Pulmonary artery endothelial cell (primary cell): Measurements from ENCODE around the gene PPP1R3F. TPM values are rescaled to one million over a fixed set of nuclear protein-coding genes. Genes with fewer than 3 reads are reported as not detected.

Experiments used
- DNase-seq: peaks from one replicate; pipeline ENCODE4 v3.0.0-alpha.2; 2011; ENCODE audit warnings: low read depth, low spot score
- total RNA-seq: library from RNA; depleted of rRNA; stranded (reverse); fragments of >200 nt; gene quantifications from 2 replicates; pipeline ENCODE4 v1.2.3, GENCODE V29; 2014

The PPP1R3F gene
- total RNA-seq: 1.5 and 3.1 TPM in 2 replicates

- DNase-seq: no peak
These were observed at the start of gene PPP1R3F for GRCh38 chrX:49269767-49270248. Gene PPP1R3F (plus strand): TSS chrX:49269793. CDS start chrX:49269870, 77 bp downstream.

- no peak for DNase-seq
These were observed 49.5 kb upstream of the PPP1R3F start for GRCh38 chrX:49220100-49220499.

GRCh38 chrX:49221868-49222267 is 47.7 kb upstream of the PPP1R3F start:
- no peak for DNase-seq

- no peak for DNase-seq
These were observed 43.7 kb upstream of the PPP1R3F start for GRCh38 chrX:49225858-49226257.

GRCh38 chrX:49226946-49227345 is 42.6 kb upstream of the PPP1R3F start:
- DNase-seq: no peak

- DNase-seq: no peak
These were observed 41.9 kb upstream of the PPP1R3F start for GRCh38 chrX:49227726-49228125.

GRCh38 chrX:49228185-49228584 is 41.4 kb upstream of the PPP1R3F start:
- no peak for DNase-seq

- no peak for DNase-seq
These were observed 38.9 kb upstream of the PPP1R3F start for GRCh38 chrX:49230500-49231232.

- no peak for DNase-seq
These were observed 38.1 kb upstream of the PPP1R3F start for GRCh38 chrX:49231333-49232000.

GRCh38 chrX:49232525-49232924 is 37.1 kb upstream of the PPP1R3F start:
- no peak for DNase-seq

- no peak for DNase-seq
These were observed 36.4 kb upstream of the PPP1R3F start, which contains the start of gene CACNA1F for GRCh38 chrX:49233176-49233575. Gene CACNA1F (minus strand): TSS chrX:49233340. CDS start chrX:49233309, 31 bp downstream.

- no peak for DNase-seq
These were observed 35.6 kb upstream of the PPP1R3F start for GRCh38 chrX:49233887-49234555.

GRCh38 chrX:49237060-49237459 is 32.5 kb upstream of the PPP1R3F start:
- DNase-seq: no peak

- no peak for DNase-seq
These were observed 30.9 kb upstream of the PPP1R3F start for GRCh38 chrX:49238735-49239134.

GRCh38 chrX:49242545-49243066 is 27.0 kb upstream of the PPP1R3F start:
- DNase-seq: no peak

GRCh38 chrX:49243166-49243565 is 26.4 kb upstream of the PPP1R3F start:
- DNase-seq: no peak

GRCh38 chrX:49244207-49244606 is 25.4 kb upstream of the PPP1R3F start:
- DNase-seq: no peak

GRCh38 chrX:49246541-49246940 is 23.1 kb upstream of the PPP1R3F start:
- no peak for DNase-seq

GRCh38 chrX:49247346-49247745 is 22.2 kb upstream of the PPP1R3F start:
- no peak for DNase-seq

- no peak for DNase-seq
These were observed 21.4 kb upstream of the PPP1R3F start for GRCh38 chrX:49247916-49248811.

- DNase-seq: no peak
These were observed 20.5 kb upstream of the PPP1R3F start for GRCh38 chrX:49249071-49249470.
